HepG2 (cell line): ENCODE results near the gene COX8C. TPM values are rescaled to one million over a fixed set of nuclear protein-coding genes. Genes with fewer than 3 reads are reported as not detected.

ENCODE experiments used
- ATAC-seq: fragments of 200-7000 bp; cut with Tn5 transposase; 3 replicates; pipeline ENCODE4 v1.9.1; 2020; ENCODE audit warnings: mild to moderate bottlenecking, moderate library complexity
- BruUV-seq: library from RNA; stranded (reverse); fragments of 400-500 nt; replicated peaks from 2 replicates; lab custom pipeline; 2021; lab: Mats Ljungman, UMichigan
- CTCF ChIA-PET: fragments of 300-600 bp; formaldehyde crosslinking; extraction: SDS; loops from one replicate; lab custom pipeline; 2021; ENCODE audit warnings: low total read pairs, inconsistent platforms, low intra/inter-chr PET ratio; lab: Yijun Ruan, JAX
- POLR2A ChIA-PET: fragments of 350-600 bp; sonication (Branson Sonifier 250); formaldehyde crosslinking; loops from one replicate; lab custom pipeline; 2020; ENCODE audit warnings: antibody characterized with exemption, inconsistent platforms; lab: Yijun Ruan, JAX
- DNase-seq: peaks from one replicate; pipeline ENCODE4 v3.0.0-alpha.2; 2015; ENCODE audit warnings: low spot score
- FAIRE-seq: peaks from 3 replicates; lab custom pipeline; 2011; peaks lifted over from hg19 to GRCh38; lab: Jason Lieb, UNC
- H2AFZ ChIP-seq: one replicate; pipeline ENCODE4 v1.6.1; 2011; ENCODE audit warnings: low read length, inconsistent platforms
- H3K27ac ChIP-seq: fragments of 300-600 bp; 3 replicates; pipeline ENCODE4 v1.8.0; 2011; ENCODE audit warnings: mixed run types, mild to moderate bottlenecking, mixed read lengths, low read length, inconsistent platforms; ENCODE audit not compliant: insufficient read depth; ENCODE audit errors: extremely low read length
- H3K27me3 ChIP-seq, 2 experiments: fragments of 200-600 bp in 1 of 2; 2 replicates in 1 of 2; 3 replicates in 1 of 2; pipeline versions ENCODE4 v1.6.0 to v1.8.0; 2011; ENCODE audit warnings: low read length in 2 of 2, mild to moderate bottlenecking in 2 of 2, moderate library complexity in 2 of 2, inconsistent platforms in 1 of 2; ENCODE audit not compliant: insufficient read depth in 2 of 2, control insufficient read depth in 1 of 2
- H3K36me3 ChIP-seq, 2 experiments: fragments of 200-600 bp in 1 of 2; replicated peaks in 1 of 2; 2 replicates in 1 of 2; 3 replicates in 1 of 2; pipeline versions ENCODE4 v1.5.1 to v1.8.0; 2011; ENCODE audit warnings: low read length in 2 of 2, inconsistent platforms in 1 of 2; ENCODE audit not compliant: insufficient read depth in 2 of 2, control insufficient read depth in 1 of 2
- H3K4me1 ChIP-seq: 2 replicates; pipeline ENCODE4 v1.5.1; 2012; ENCODE audit warnings: low read length, inconsistent platforms; ENCODE audit not compliant: insufficient read depth
- H3K4me2 ChIP-seq: 2 replicates; pipeline ENCODE4 v1.6.0; 2011; ENCODE audit warnings: low read depth, low read length, inconsistent platforms
- H3K4me3 ChIP-seq, 3 experiments: fragments of 200-600 bp in 1 of 3; sonication (generic), shearing (Covaris generic) in 1 of 3; replicated peaks in 1 of 3; 2 replicates each; pipeline ENCODE4 v1.5.1; 2011 to 2016; ENCODE audit warnings: low read length in 3 of 3, inconsistent platforms in 2 of 3, low read depth in 2 of 3, mild to moderate bottlenecking in 2 of 3, control low read depth in 1 of 3, mixed read lengths in 1 of 3; ENCODE audit not compliant: insufficient read depth in 1 of 3
- H3K79me2 ChIP-seq: one replicate; pipeline ENCODE4 v1.6.1; 2011; ENCODE audit warnings: low read length, inconsistent platforms; ENCODE audit not compliant: insufficient read depth
- H3K9ac ChIP-seq: 2 replicates; pipeline ENCODE4 v1.6.0; 2011; ENCODE audit warnings: mild to moderate bottlenecking, low read depth, low read length, inconsistent platforms; ENCODE audit not compliant: insufficient read depth
- H3K9me3 ChIP-seq: 2 replicates; pipeline ENCODE4 v1.5.1; 2012; ENCODE audit warnings: mild to moderate bottlenecking, low read length
- H4K20me1 ChIP-seq: 2 replicates; pipeline ENCODE4 v1.6.0; 2011; ENCODE audit warnings: inconsistent platforms, mild to moderate bottlenecking, low read length, moderate library complexity; ENCODE audit not compliant: insufficient read depth
- ELF3 ChIP-seq: IDR thresholded peaks from 2 replicates; pipeline ENCODE4 v1.6.1; 2016; ENCODE audit warnings: missing genetic modification reagents, missing compliant biosample characterization
- GABPA ChIP-seq, 2 experiments: IDR thresholded peaks; 2 replicates each; pipeline ENCODE4 v1.6.1; 2011 to 2016; ENCODE audit warnings: low read depth in 2 of 2, low read length in 1 of 2, missing biosample characterization in 1 of 2, missing genetic modification characterization in 1 of 2
- JUND ChIP-seq: sonication (generic); formaldehyde crosslinking; IDR thresholded peaks from 2 replicates; pipeline ENCODE4 v1.8.0; 2022; ENCODE audit warnings: mild to moderate bottlenecking, missing genetic modification reagents
- MEIS1 ChIP-seq: sonication (generic); formaldehyde crosslinking; IDR thresholded peaks from 2 replicates; pipeline ENCODE4 v1.9.0; 2021; ENCODE audit warnings: mild to moderate bottlenecking, missing genetic modification reagents, moderate library complexity, borderline replicate concordance
- NBN ChIP-seq: fragments of 450-650 bp; conservative IDR thresholded peaks from 2 replicates; pipeline ENCODE4 v1.6.1; 2017
- NR2C2 ChIP-seq: sonication (generic); formaldehyde crosslinking; IDR thresholded peaks from 2 replicates; pipeline ENCODE4 v1.4.0; 2020; ENCODE audit warnings: missing genetic modification reagents, mild to moderate bottlenecking, moderate library complexity, borderline replicate concordance
- PPARG ChIP-seq: conservative IDR thresholded peaks from 2 replicates; pipeline ENCODE4 v1.6.1; 2016; ENCODE audit warnings: missing biosample characterization, missing genetic modification reagents
- PRDM10 ChIP-seq: sonication (generic); formaldehyde crosslinking; IDR thresholded peaks from 2 replicates; pipeline ENCODE4 v1.4.0; 2020; ENCODE audit warnings: low read depth, missing genetic modification reagents
- SKI ChIP-seq: fragments of 450-650 bp; IDR thresholded peaks from one replicate; pipeline ENCODE4 v1.6.1; 2018; ENCODE audit warnings: mild to moderate bottlenecking; ENCODE audit not compliant: partially characterized antibody
- TP53 ChIP-seq: sonication (generic); formaldehyde crosslinking; conservative IDR thresholded peaks from 2 replicates; pipeline ENCODE4 v1.4.0; 2020; ENCODE audit warnings: missing genetic modification reagents
- ZNF317 ChIP-seq: sonication (generic); formaldehyde crosslinking; IDR thresholded peaks from 2 replicates; pipeline ENCODE4 v1.5.0; 2020; ENCODE audit warnings: mild to moderate bottlenecking, missing genetic modification reagents
- ZNF780A ChIP-seq: sonication (generic); formaldehyde crosslinking; IDR thresholded peaks from 2 replicates; pipeline ENCODE4 v1.8.0; 2022; ENCODE audit warnings: mild to moderate bottlenecking, missing genetic modification reagents, moderate library complexity
- WGBS: methylation state at CpG from one replicate; pipeline ENCODE4 v1.1.6; 2017; ENCODE audit warnings: low lambda C conversion rate; 5-methylcytosine and 5-hydroxymethylcytosine counted together
- in situ Hi-C: cut with HindIII; loops from 2 replicates; pipeline ENCODE4 v1.10.0; 2017; ENCODE audit warnings: low pct_unique_long_range_greater_than_20kb; ENCODE audit not compliant: extremely low pct_ligation_motif_present
- intact Hi-C: fragments of 100-400 bp; cut with micrococcal nuclease; formaldehyde crosslinking; loops from one replicate; pipeline ENCODE4 v1.10.0; 2022; ENCODE audit not compliant: unreplicated experiment
- polyA plus RNA-seq, 8 experiments: library from polyadenylated mRNA; depleted of rRNA in 3 of 8; stranded (reverse) in 7 of 8; unstranded in 1 of 8; fragments of >200 nt; fragmentation: Illumina TruSeq in 4 of 8; extraction: Trizol in 4 of 8; gene quantifications; 2 replicates each; pipeline versions ENCODE4 v1.2.1 to v1.2.3, GENCODE V29; 2011 to 2016; ENCODE audit warnings: low read depth in 4 of 8, missing spikeins in 1 of 8, mixed read lengths in 1 of 8; ENCODE audit not compliant: insufficient read depth in 1 of 8
- total RNA-seq, 5 experiments: library from RNA; depleted of rRNA; stranded (reverse); fragments of >200 nt; fragmentation: Illumina TruSeq; extraction: Trizol; gene quantifications; 2 replicates each; pipeline ENCODE4 v1.2.3, GENCODE V29; 2016; ENCODE audit warnings: low read depth in 1 of 5
- TF ChIP-seq, protein P1 (sequence below): sonication (generic); formaldehyde crosslinking; IDR thresholded peaks from 2 replicates; pipeline ENCODE4 v1.4.0; 2020; ENCODE audit warnings: missing genetic modification reagents

Gene COX8C
- total and polyA plus RNA-seq, 2 of the 13 experiments (the other 11 are each of a cell fraction or from before 2014, with no cell fraction given) = not detected

GRCh38 chr14:93316716-93317115 is 30.3 kb upstream of the COX8C start:
- no peak overlapping the region for H2AFZ ChIP-seq
- H3K27me3 ChIP-seq = no peaks in the 10 kb centered on the region
- WGBS = 93% methylated on average over 4 of the region's 4 CpGs
- peaks cover 28% of the 10 kb centered on the region for H4K20me1 ChIP-seq
- ATAC-seq (no peak), DNase-seq (no peak), FAIRE-seq (no peak)
- CTCF ChIA-PET = no interaction called here
- no peaks in the 10 kb centered on the region for H3K9me3 ChIP-seq
- intact Hi-C loops (no loop called here), in situ Hi-C loops (no loop called here)
- peaks cover 88% of the 10 kb centered on the region for H3K79me2 ChIP-seq
- no peak overlapping the region for H3K27ac ChIP-seq
- no peaks in the 10 kb centered on the region for H3K36me3 ChIP-seq
- POLR2A ChIA-PET = no interaction called here
- TF ChIP-seq TP53 (no peak), GABPA (IDR thresholded peaks at IDR 0.05; ENCODE audit: low read depth, low read length) (no peak), GABPA (CRISPR knock-in tag; IDR thresholded peaks at IDR 0.05; ENCODE audit: low read depth) (no peak), ELF3 (CRISPR knock-in tag) (no peak), JUND (CRISPR knock-in tag) (no peak), NBN (no peak), ZNF780A (CRISPR knock-in tag) (no peak), SKI (no peak), PPARG (CRISPR knock-in tag) (no peak), NR2C2 (no peak), PRDM10 (CRISPR knock-in tag) (no peak), ZNF317 (CRISPR knock-in tag) (no peak), MEIS1 (CRISPR knock-in tag) (no peak)
- TF ChIP-seq, protein P1, sequence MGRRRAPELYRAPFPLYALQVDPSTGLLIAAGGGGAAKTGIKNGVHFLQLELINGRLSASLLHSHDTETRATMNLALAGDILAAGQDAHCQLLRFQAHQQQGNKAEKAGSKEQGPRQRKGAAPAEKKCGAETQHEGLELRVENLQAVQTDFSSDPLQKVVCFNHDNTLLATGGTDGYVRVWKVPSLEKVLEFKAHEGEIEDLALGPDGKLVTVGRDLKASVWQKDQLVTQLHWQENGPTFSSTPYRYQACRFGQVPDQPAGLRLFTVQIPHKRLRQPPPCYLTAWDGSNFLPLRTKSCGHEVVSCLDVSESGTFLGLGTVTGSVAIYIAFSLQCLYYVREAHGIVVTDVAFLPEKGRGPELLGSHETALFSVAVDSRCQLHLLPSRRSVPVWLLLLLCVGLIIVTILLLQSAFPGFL = no peak
- BruUV-seq = no TSS peak
- peaks cover 29% of the 10 kb centered on the region for H3K4me1 ChIP-seq
- no peak overlapping the region for H3K4me3 ChIP-seq
- H3K4me2 ChIP-seq = no peak overlapping the region
- no peak overlapping the region for H3K9ac ChIP-seq
